Kidney (tissue), 14 donors: ENCODE measurements around the gene SSC5D. TPM values are rescaled to one million over a fixed set of nuclear protein-coding genes. Genes with fewer than 3 reads are reported as not detected.

Experiments
- DNase-seq, 5 donors: peaks; one replicate each; pipeline ENCODE4 v3.0.0-alpha.2; 2013 to 2020
- FAIRE-seq: peaks from 2 replicates; lab custom pipeline; 2012; peaks lifted over from hg19 to GRCh38; lab: Jason Lieb, UNC
- H3K27ac ChIP-seq, 2 donors: one replicate each; pipeline ENCODE4 v1.7.0; 2013; ENCODE audit warnings: low read depth in 2 of 2, low read length in 2 of 2, inconsistent platforms in 1 of 2
- H3K27me3 ChIP-seq: one replicate; pipeline ENCODE4 v1.7.1; 2013; ENCODE audit warnings: low read length, inconsistent platforms; ENCODE audit not compliant: control insufficient read depth, insufficient read depth
- H3K36me3 ChIP-seq, 3 donors: one replicate each; pipeline versions ENCODE4 v1.7.0 to v1.7.1; 2013; ENCODE audit warnings: low read length in 3 of 3, control low read depth in 1 of 3, inconsistent platforms in 1 of 3; ENCODE audit not compliant: insufficient read depth in 3 of 3, control insufficient read depth in 2 of 3
- H3K4me1 ChIP-seq, 3 donors: one replicate each; pipeline versions ENCODE4 v1.7.0 to v1.7.1; 2013; ENCODE audit warnings: low read length in 3 of 3, inconsistent platforms in 1 of 3, low read depth in 1 of 3; ENCODE audit not compliant: control insufficient read depth in 2 of 3, insufficient read depth in 2 of 3
- H3K4me3 ChIP-seq, 3 donors: one replicate each; pipeline versions ENCODE4 v1.7.0 to v1.8.1; 2013; ENCODE audit warnings: low read length in 3 of 3, control low read depth in 1 of 3, inconsistent platforms in 1 of 3
- H3K9ac ChIP-seq, 3 donors: one replicate each; pipeline versions ENCODE4 v1.7.0 to v1.7.1; 2013; ENCODE audit warnings: low read length in 3 of 3, control low read depth in 1 of 3, inconsistent platforms in 1 of 3
- H3K9me3 ChIP-seq, 3 donors: one replicate each; pipeline versions ENCODE4 v1.7.0 to v1.7.1; 2013; ENCODE audit warnings: low read length in 3 of 3, control low read depth in 1 of 3, inconsistent platforms in 1 of 3; ENCODE audit not compliant: control insufficient read depth in 2 of 3, insufficient read depth in 1 of 3
- CTCF ChIP-seq: IDR thresholded peaks from 3 replicates; pipeline ENCODE4 v1.5.1; 2012; ENCODE audit warnings: mild to moderate bottlenecking, moderate library complexity, borderline replicate concordance; ENCODE audit not compliant: insufficient read depth; ENCODE audit errors: extremely low read depth
- intact Hi-C: fragments of 100-400 bp; cut with DNase I; formaldehyde crosslinking; loops from one replicate; pipeline ENCODE4 v1.11.1; 2022
- polyA plus RNA-seq: library from polyadenylated mRNA; stranded (reverse); fragments of 350-450 nt; fragmentation: Illumina TruSeq; extraction: RNeasy Lipid Tissue Mini Kit (QIAGEN cat#74804); gene quantifications from one replicate; pipeline ENCODE4 v1.2.3, GENCODE V29; 2014; ENCODE audit warnings: low read depth, low replicate concordance; ENCODE audit not compliant: insufficient read depth
- total RNA-seq: library from RNA; stranded (reverse); fragmentation: NEBNext Ultra II Directional; extraction: Animal tissue kit (Norgen Biotek cat#: 25700); gene quantifications from one replicate; pipeline ENCODE4 v1.2.1, GENCODE V29; 2021
- donor health status: control.
- donor health status: control.
- donor health status: control.
- donor health status: control.
- donor health status: control.
- donor health status: DM: yes; HTN: yes; CAD: no.
- donor health status: Normal renal cell carcinoma (clear cell type).

The SSC5D gene
- total and polyA plus RNA-seq, 2 donors from 2014 or later: 2.2 to 9.4 TPM

- FAIRE-seq: no peak
- Histone ChIP-seq H3K27ac (no peak overlapping the region), H3K9me3 (no peaks in the 10 kb centered on the region), H3K4me1 (peaks cover 0 to 4% (median 0%) of the 10 kb centered on the region in 3 donors), H3K27me3 (no peaks in the 10 kb centered on the region), H3K36me3 (no peaks in the 10 kb centered on the region), H3K4me3 (no peak overlapping the region), H3K9ac (no peak overlapping the region)
- no peak for TF ChIP-seq CTCF
- DNase-seq: no peak
- intact Hi-C loops: loop anchor here (10.0 kb wide), 1 partner anchor 358 kb away; the partner anchor contains the start of gene TNNT1
These were observed 14.1 kb downstream of the SSC5D start for GRCh38 chr19:55502197-55502952.

DNA sequence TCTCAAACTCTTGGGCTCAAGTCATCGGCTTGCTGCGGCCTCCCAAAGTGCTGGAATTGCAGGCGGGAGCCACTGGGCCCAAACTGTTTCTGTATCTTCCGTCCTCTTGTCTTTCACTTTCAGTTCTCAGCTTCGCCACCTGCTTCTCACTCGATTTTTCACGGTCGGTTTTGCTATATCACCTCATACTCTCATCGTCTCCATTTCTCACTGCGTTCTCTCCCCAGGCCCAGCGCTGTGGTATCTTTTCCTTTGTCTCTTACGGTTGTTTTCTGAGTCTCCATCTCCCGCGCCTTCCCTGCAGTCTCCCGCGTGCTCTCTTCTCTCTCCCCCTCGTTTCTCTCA lies 14.9 kb downstream of the SSC5D start:
- Histone ChIP-seq H3K36me3 (no peaks in the 10 kb centered on the region), H3K4me3 (no peak overlapping the region), H3K9me3 (no peaks in the 10 kb centered on the region), H3K27ac (no peak overlapping the region), H3K4me1 (peaks cover 0 to 4% (median 0%) of the 10 kb centered on the region in 3 donors), H3K9ac (no peak overlapping the region), H3K27me3 (no peaks in the 10 kb centered on the region)
- intact Hi-C loops: loop anchor here (10.0 kb wide), 1 partner anchor 358 kb away; the partner anchor contains the start of gene TNNT1
- FAIRE-seq: no peak
- DNase-seq: no peak
- TF ChIP-seq CTCF: no peak

GRCh38 chr19:55503502-55504251 lies 15.4 kb downstream of the SSC5D start:
- Histone ChIP-seq H3K9ac (peak overlapping the region in 1 of 3 donors; percentile 26), H3K9me3 (no peaks in the 10 kb centered on the region), H3K4me3 (peak overlapping the region; percentile 30 to 70 (median 58)), H3K4me1 (peaks cover 0 to 4% (median 0%) of the 10 kb centered on the region in 3 donors), H3K27me3 (no peaks in the 10 kb centered on the region), H3K27ac (peak overlapping the region in 1 of 2 donors; percentile 80), H3K36me3 (no peaks in the 10 kb centered on the region)
- peak; percentile 98 for TF ChIP-seq CTCF
- intact Hi-C loops: loop anchor here (10.0 kb wide), 1 partner anchor 359 kb away; the partner anchor contains the start of gene TNNT1
- DNase-seq: peak; percentile 93 to 98 (median 96)
- FAIRE-seq: no peak
